H9 (cell line): ENCODE data around the gene RC3H2. TPM values are rescaled to one million over a fixed set of nuclear protein-coding genes. Genes with fewer than 3 reads are reported as not detected.

Source experiments
- DNase-seq: peaks from one replicate; pipeline ENCODE4 v3.0.0-alpha.2; 2017
- H2AFZ ChIP-seq: one replicate; pipeline ENCODE4 v1.6.1; 2013; ENCODE audit warnings: mild to moderate bottlenecking, low read length, control low read depth, moderate library complexity
- H2AK5ac ChIP-seq: 2 replicates; pipeline ENCODE4 v1.6.1; 2013; ENCODE audit warnings: low read length, control low read depth, mixed read lengths; ENCODE audit not compliant: insufficient read length
- H2BK120ac ChIP-seq: one replicate; pipeline ENCODE4 v1.6.1; 2013; ENCODE audit warnings: low read depth, mild to moderate bottlenecking, low read length, control low read depth, inconsistent platforms; ENCODE audit not compliant: poor library complexity, severe bottlenecking
- H2BK12ac ChIP-seq: 2 replicates; pipeline ENCODE4 v1.6.1; 2013; ENCODE audit warnings: low read length, control low read depth, mixed read lengths, low read depth; ENCODE audit not compliant: insufficient read length
- H2BK15ac ChIP-seq: 2 replicates; pipeline ENCODE4 v1.6.1; 2013; ENCODE audit warnings: low read depth, low read length, control low read depth
- H2BK20ac ChIP-seq: one replicate; pipeline ENCODE4 v1.6.1; 2013; ENCODE audit warnings: low read depth, mild to moderate bottlenecking, low read length, control low read depth, inconsistent platforms; ENCODE audit not compliant: poor library complexity, severe bottlenecking
- H2BK5ac ChIP-seq: 2 replicates; pipeline ENCODE4 v1.6.1; 2013; ENCODE audit warnings: low read length, control low read depth, mixed read lengths; ENCODE audit not compliant: insufficient read length
- H3K14ac ChIP-seq: 2 replicates; pipeline ENCODE4 v1.6.1; 2013; ENCODE audit warnings: low read length, control low read depth; ENCODE audit not compliant: insufficient read depth
- H3K18ac ChIP-seq: 2 replicates; pipeline ENCODE4 v1.6.1; 2013; ENCODE audit warnings: low read depth, mild to moderate bottlenecking, mixed read lengths, low read length, control low read depth; ENCODE audit not compliant: insufficient read length
- H3K23ac ChIP-seq: 2 replicates; pipeline ENCODE4 v1.6.1; 2013; ENCODE audit warnings: low read length, control low read depth, mixed read lengths, low read depth; ENCODE audit not compliant: insufficient read length
- H3K23me2 ChIP-seq: 2 replicates; pipeline ENCODE4 v1.6.1; 2013; ENCODE audit warnings: low read depth, mild to moderate bottlenecking, mixed read lengths, low read length, control low read depth; ENCODE audit not compliant: insufficient read length, poor library complexity, severe bottlenecking
- H3K27ac ChIP-seq: 2 replicates; pipeline ENCODE4 v1.5.1; 2013; ENCODE audit warnings: low read length, control low read depth, mixed read lengths, low read depth; ENCODE audit not compliant: insufficient read length
- H3K27me3 ChIP-seq: 2 replicates; pipeline ENCODE4 v1.6.1; 2013; ENCODE audit warnings: low read length, control low read depth, inconsistent platforms; ENCODE audit not compliant: insufficient read depth
- H3K4ac ChIP-seq: 2 replicates; pipeline ENCODE4 v1.6.1; 2013; ENCODE audit warnings: low read depth, mild to moderate bottlenecking, control low read depth, inconsistent platforms, low read length, moderate library complexity
- H3K4me1 ChIP-seq: 2 replicates; pipeline ENCODE4 v1.6.1; 2013; ENCODE audit warnings: low read length, control low read depth, inconsistent platforms; ENCODE audit not compliant: insufficient read depth
- H3K4me2 ChIP-seq: 2 replicates; pipeline ENCODE4 v1.6.1; 2013; ENCODE audit warnings: low read length, control low read depth, mixed read lengths; ENCODE audit not compliant: insufficient read length, insufficient read depth
- H3K56ac ChIP-seq: 2 replicates; pipeline ENCODE4 v1.6.1; 2013; ENCODE audit warnings: low read depth, mild to moderate bottlenecking, mixed read lengths, low read length, control low read depth; ENCODE audit not compliant: insufficient read length
- H3K79me1 ChIP-seq: 2 replicates; pipeline ENCODE4 v1.6.1; 2013; ENCODE audit warnings: low read depth, mild to moderate bottlenecking, moderate library complexity, low read length, control low read depth, inconsistent platforms; ENCODE audit not compliant: insufficient read depth, poor library complexity, severe bottlenecking
- H3K79me2 ChIP-seq: 2 replicates; pipeline ENCODE4 v1.6.1; 2013; ENCODE audit warnings: low read length, control low read depth, inconsistent platforms; ENCODE audit not compliant: insufficient read depth
- H3K9ac ChIP-seq: 2 replicates; pipeline ENCODE4 v1.6.1; 2013; ENCODE audit warnings: low read length, control low read depth, mixed read lengths; ENCODE audit not compliant: insufficient read length; ENCODE audit errors: extremely low read depth
- H3K9me3 ChIP-seq: one replicate; pipeline ENCODE4 v1.6.1; 2013; ENCODE audit warnings: low read depth, low read length, inconsistent platforms; ENCODE audit not compliant: control insufficient read depth
- H3T11ph ChIP-seq: one replicate; pipeline ENCODE4 v1.6.1; 2013; ENCODE audit warnings: mild to moderate bottlenecking, low read length, control low read depth, inconsistent platforms
- H4K20me1 ChIP-seq: one replicate; pipeline ENCODE4 v1.6.1; 2013; ENCODE audit not compliant: control insufficient read depth, insufficient read length, insufficient read depth
- H4K5ac ChIP-seq: 2 replicates; pipeline ENCODE4 v1.6.1; 2013; ENCODE audit warnings: low read depth, mild to moderate bottlenecking, mixed read lengths, low read length, control low read depth; ENCODE audit not compliant: insufficient read length
- H4K8ac ChIP-seq: replicated peaks from 2 replicates; pipeline ENCODE4 v1.6.1; 2013; ENCODE audit warnings: low read length, control low read depth, mixed read lengths, low read depth; ENCODE audit not compliant: insufficient read length
- H4K91ac ChIP-seq: 2 replicates; pipeline ENCODE4 v1.6.1; 2013; ENCODE audit warnings: low read depth, mild to moderate bottlenecking, moderate library complexity, mixed read lengths, low read length, control low read depth; ENCODE audit not compliant: insufficient read length
- H3K27ac Mint-ChIP-seq, 3 experiments: 2 replicates in 2 of 3; 3 replicates in 1 of 3; pipeline ENCODE4 v1.8.0; 2020 to 2021; ENCODE audit warnings: mixed read lengths in 3 of 3, mild to moderate bottlenecking in 1 of 3, moderate library complexity in 1 of 3
- H3K27me3 Mint-ChIP-seq: 2 replicates; pipeline ENCODE4 v1.8.0; 2021; ENCODE audit warnings: low read depth, mild to moderate bottlenecking, moderate library complexity, mixed read lengths
- H3K36me3 Mint-ChIP-seq, 3 experiments: 2 replicates in 2 of 3; 3 replicates in 1 of 3; pipeline ENCODE4 v1.8.0; 2020 to 2021; ENCODE audit warnings: low read depth in 3 of 3, mixed read lengths in 3 of 3; ENCODE audit not compliant: insufficient read depth in 1 of 3
- H3K4me1 Mint-ChIP-seq, 2 experiments: 2 replicates each; pipeline ENCODE4 v1.8.0; 2020; ENCODE audit warnings: mixed read lengths in 2 of 2
- H3K4me3 Mint-ChIP-seq, 2 experiments: 2 replicates in 1 of 2; 3 replicates in 1 of 2; pipeline ENCODE4 v1.8.0; 2020 to 2021; ENCODE audit warnings: mild to moderate bottlenecking in 2 of 2, mixed read lengths in 2 of 2, moderate library complexity in 1 of 2
- H3K9me3 Mint-ChIP-seq, 2 experiments: 2 replicates in 1 of 2; 3 replicates in 1 of 2; pipeline ENCODE4 v1.8.0; 2020; ENCODE audit warnings: mild to moderate bottlenecking in 2 of 2, mixed read lengths in 2 of 2, moderate library complexity in 1 of 2
- CTCF ChIP-seq: fragments of 200-600 bp; sonication (generic); conservative IDR thresholded peaks from 3 replicates; pipeline ENCODE4 v1.8.0; 2021; ENCODE audit warnings: antibody characterized with exemption, mild to moderate bottlenecking
- WGBS: extraction: QIAGEN DNeasy Blood & Tissue Kit; methylation state at CpG from one replicate; pipeline ENCODE4 v1.1.7; 2013; ENCODE audit warnings: missing lambda C conversion rate, low lambda C conversion rate, mixed read lengths; ENCODE audit not compliant: insufficient read length; ENCODE audit errors: extremely low coverage; 5-methylcytosine and 5-hydroxymethylcytosine counted together
- total RNA-seq: library from RNA; stranded (reverse); gene quantifications from 2 replicates; pipeline ENCODE4 v1.2.1, GENCODE V29; 2021

The RC3H2 gene
- total RNA-seq, 1 experiment from 2014 or later = 49.0 TPM

DNA sequence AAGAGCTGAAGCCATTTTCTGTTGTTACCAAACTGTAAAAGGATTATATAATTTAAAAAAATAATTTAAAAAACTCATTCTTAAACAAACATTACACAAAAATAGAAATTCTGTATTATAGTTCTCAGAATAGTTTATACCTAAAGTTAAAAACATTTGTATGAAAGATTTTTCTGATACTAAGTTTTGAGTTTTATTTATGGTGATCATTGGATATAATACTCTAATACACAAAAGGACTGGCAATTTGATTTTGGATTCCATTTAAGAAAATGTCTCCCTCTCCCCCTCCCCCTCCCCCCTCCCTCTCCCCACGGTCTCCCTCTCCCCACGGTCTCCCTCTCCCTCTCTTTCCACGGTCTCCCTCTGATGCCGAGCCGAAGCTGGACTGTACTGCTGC is 39.1 kb downstream of the RC3H2 start:
- H3K27me3 ChIP-seq = no peaks in the 10 kb centered on the region
- H3K4me2 ChIP-seq = no peak overlapping the region
- no peak overlapping the region for H3K56ac ChIP-seq
- no peak overlapping the region for H3K9ac ChIP-seq
- Mint-ChIP-seq H3K27ac (no peak overlapping the region), H3K27me3 (no peaks in the 10 kb centered on the region), H3K36me3 (peaks cover 44 to 65% (median 60%) of the 10 kb centered on the region in 3 experiments), H3K4me1 (no peaks in the 10 kb centered on the region), H3K4me3 (no peak overlapping the region), H3K9me3 (peaks cover 4 to 9% of the 10 kb centered on the region in 2 experiments; a peak in 3 of 5 replicates)
- no peaks in the 10 kb centered on the region for H3K23me2 ChIP-seq
- no peak overlapping the region for H3T11ph ChIP-seq
- no peak overlapping the region for H2BK15ac ChIP-seq
- no peak overlapping the region for H2BK5ac ChIP-seq
- no peaks in the 10 kb centered on the region for H4K20me1 ChIP-seq
- no peak overlapping the region for H3K14ac ChIP-seq
- no peak overlapping the region for H2BK12ac ChIP-seq
- H3K4me1 ChIP-seq = no peaks in the 10 kb centered on the region
- WGBS = no CpG with 5 or more reads among the region's 5 CpGs
- no peak overlapping the region for H4K8ac ChIP-seq
- H2AK5ac ChIP-seq = no peak overlapping the region
- no peak overlapping the region for H4K91ac ChIP-seq
- H3K18ac ChIP-seq = no peak overlapping the region
- H3K79me2 ChIP-seq = no peaks in the 10 kb centered on the region
- H3K23ac ChIP-seq = no peak overlapping the region
- DNase-seq = no peak
- no peak overlapping the region for H2BK120ac ChIP-seq
- no peak overlapping the region for H3K27ac ChIP-seq
- H3K79me1 ChIP-seq = no peaks in the 10 kb centered on the region
- no peak overlapping the region for H2AFZ ChIP-seq
- no peaks in the 10 kb centered on the region for H3K9me3 ChIP-seq
- no peak overlapping the region for H2BK20ac ChIP-seq
- H3K4ac ChIP-seq = no peak overlapping the region
- no peak for TF ChIP-seq CTCF
- no peak overlapping the region for H4K5ac ChIP-seq
